Measurements from ENCODE around the gene CCR6.

DNA sequence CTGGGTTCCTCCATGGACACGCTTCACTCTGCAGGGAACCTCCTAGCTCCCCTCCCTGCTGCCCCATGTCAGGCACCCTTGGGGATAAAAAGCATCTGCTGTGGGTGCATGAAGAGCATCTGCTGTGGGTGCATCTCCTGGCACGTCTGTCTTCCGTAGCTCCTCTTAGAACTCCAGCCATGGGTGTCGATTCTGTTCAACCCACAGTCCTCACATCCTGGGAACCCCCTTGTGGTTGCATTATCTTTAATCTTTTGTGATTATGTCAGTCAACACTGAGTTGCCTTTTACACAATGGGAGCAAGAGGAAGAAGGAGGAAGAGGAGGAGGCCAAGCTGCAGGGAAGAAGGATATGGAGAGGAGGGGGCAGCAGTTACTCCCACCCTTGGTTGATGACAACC lies 24.1 kb upstream of the CCR6 start:
- TF ChIP-seq, protein P1, sequence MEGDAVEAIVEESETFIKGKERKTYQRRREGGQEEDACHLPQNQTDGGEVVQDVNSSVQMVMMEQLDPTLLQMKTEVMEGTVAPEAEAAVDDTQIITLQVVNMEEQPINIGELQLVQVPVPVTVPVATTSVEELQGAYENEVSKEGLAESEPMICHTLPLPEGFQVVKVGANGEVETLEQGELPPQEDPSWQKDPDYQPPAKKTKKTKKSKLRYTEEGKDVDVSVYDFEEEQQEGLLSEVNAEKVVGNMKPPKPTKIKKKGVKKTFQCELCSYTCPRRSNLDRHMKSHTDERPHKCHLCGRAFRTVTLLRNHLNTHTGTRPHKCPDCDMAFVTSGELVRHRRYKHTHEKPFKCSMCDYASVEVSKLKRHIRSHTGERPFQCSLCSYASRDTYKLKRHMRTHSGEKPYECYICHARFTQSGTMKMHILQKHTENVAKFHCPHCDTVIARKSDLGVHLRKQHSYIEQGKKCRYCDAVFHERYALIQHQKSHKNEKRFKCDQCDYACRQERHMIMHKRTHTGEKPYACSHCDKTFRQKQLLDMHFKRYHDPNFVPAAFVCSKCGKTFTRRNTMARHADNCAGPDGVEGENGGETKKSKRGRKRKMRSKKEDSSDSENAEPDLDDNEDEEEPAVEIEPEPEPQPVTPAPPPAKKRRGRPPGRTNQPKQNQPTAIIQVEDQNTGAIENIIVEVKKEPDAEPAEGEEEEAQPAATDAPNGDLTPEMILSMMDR (IDR thresholded peaks at IDR 0.05), result no peak
- TF ChIP-seq, protein P2, sequence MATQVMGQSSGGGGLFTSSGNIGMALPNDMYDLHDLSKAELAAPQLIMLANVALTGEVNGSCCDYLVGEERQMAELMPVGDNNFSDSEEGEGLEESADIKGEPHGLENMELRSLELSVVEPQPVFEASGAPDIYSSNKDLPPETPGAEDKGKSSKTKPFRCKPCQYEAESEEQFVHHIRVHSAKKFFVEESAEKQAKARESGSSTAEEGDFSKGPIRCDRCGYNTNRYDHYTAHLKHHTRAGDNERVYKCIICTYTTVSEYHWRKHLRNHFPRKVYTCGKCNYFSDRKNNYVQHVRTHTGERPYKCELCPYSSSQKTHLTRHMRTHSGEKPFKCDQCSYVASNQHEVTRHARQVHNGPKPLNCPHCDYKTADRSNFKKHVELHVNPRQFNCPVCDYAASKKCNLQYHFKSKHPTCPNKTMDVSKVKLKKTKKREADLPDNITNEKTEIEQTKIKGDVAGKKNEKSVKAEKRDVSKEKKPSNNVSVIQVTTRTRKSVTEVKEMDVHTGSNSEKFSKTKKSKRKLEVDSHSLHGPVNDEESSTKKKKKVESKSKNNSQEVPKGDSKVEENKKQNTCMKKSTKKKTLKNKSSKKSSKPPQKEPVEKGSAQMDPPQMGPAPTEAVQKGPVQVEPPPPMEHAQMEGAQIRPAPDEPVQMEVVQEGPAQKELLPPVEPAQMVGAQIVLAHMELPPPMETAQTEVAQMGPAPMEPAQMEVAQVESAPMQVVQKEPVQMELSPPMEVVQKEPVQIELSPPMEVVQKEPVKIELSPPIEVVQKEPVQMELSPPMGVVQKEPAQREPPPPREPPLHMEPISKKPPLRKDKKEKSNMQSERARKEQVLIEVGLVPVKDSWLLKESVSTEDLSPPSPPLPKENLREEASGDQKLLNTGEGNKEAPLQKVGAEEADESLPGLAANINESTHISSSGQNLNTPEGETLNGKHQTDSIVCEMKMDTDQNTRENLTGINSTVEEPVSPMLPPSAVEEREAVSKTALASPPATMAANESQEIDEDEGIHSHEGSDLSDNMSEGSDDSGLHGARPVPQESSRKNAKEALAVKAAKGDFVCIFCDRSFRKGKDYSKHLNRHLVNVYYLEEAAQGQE (IDR thresholded peaks at IDR 0.05; ENCODE audit: insufficient read depth in 1 of 2, low read depth in 2 of 2, low read length in 1 of 2), result no peak
- TF ChIP-seq POLR2AphosphoS5 (IDR thresholded peaks at IDR 0.05; ENCODE audit: low read depth, low read length) (no peak), TCF7L2 (IDR thresholded peaks at IDR 0.05; ENCODE audit: low read depth, low read length) (no peak)
